BJ (cell line): ENCODE data around the gene GALK2. TPM values are rescaled to one million over a fixed set of nuclear protein-coding genes. Genes with fewer than 3 reads are reported as not detected.
"Not testable (repeated sequence)": the region's sequence is repeated elsewhere in the genome, so short reads cannot be mapped to it uniquely, and the experiment has no call there.

Experiments
- CTCF ChIA-PET: fragments of 350-600 bp; formaldehyde crosslinking; extraction: SDS; loops from one replicate; lab custom pipeline; 2021; ENCODE audit warnings: antibody characterized with exemption, inconsistent platforms; lab: Yijun Ruan, JAX
- POLR2A ChIA-PET: fragments of 300-600 bp; sonication (Branson Sonifier 250); formaldehyde crosslinking; extraction: SDS; loops from one replicate; lab custom pipeline; 2021; ENCODE audit warnings: antibody characterized with exemption; lab: Charles Lee
- DNase-seq: peaks from one replicate; pipeline ENCODE4 v3.0.0-alpha.2; 2011; ENCODE audit warnings: low read depth
- H3K27me3 ChIP-seq: 2 replicates; pipeline ENCODE4 v1.6.0; 2011; ENCODE audit warnings: low read length; ENCODE audit not compliant: control insufficient read depth, insufficient read depth
- H3K36me3 ChIP-seq: 2 replicates; pipeline ENCODE4 v1.5.1; 2011; ENCODE audit warnings: low read length; ENCODE audit not compliant: control insufficient read depth, insufficient read depth
- H3K4me3 ChIP-seq: 2 replicates; pipeline ENCODE4 v1.5.1; 2011; ENCODE audit warnings: low read depth, mild to moderate bottlenecking, control low read depth, low read length
- polyA plus RNA-seq: library from polyadenylated mRNA; depleted of rRNA; stranded (reverse); fragments of >200 nt; gene quantifications from 2 replicates; pipeline ENCODE4 v1.2.3, GENCODE V29; 2011
- TF ChIP-seq, protein P1 (sequence below): IDR thresholded peaks from 2 replicates; pipeline ENCODE4 v1.5.1; 2011; ENCODE audit warnings: low read depth, mild to moderate bottlenecking, control low read depth, inconsistent platforms, low read length, moderate library complexity; ENCODE audit not compliant: insufficient read depth

GALK2 gene
- polyA plus RNA-seq, 1 experiment = 19.4 TPM

GRCh38 chr15:49164865-49165264, 5.2 kb upstream of the GALK2 start:
- no peak for DNase-seq
- POLR2A ChIA-PET = no interaction called here
- no peaks in the 10 kb centered on the region; the same call in 1 of the 2 replicates for H3K36me3 ChIP-seq
- H3K4me3 ChIP-seq = no peak overlapping the region
- no peaks in the 10 kb centered on the region for H3K27me3 ChIP-seq
- CTCF ChIA-PET = no interaction called here
- TF ChIP-seq, protein P1, sequence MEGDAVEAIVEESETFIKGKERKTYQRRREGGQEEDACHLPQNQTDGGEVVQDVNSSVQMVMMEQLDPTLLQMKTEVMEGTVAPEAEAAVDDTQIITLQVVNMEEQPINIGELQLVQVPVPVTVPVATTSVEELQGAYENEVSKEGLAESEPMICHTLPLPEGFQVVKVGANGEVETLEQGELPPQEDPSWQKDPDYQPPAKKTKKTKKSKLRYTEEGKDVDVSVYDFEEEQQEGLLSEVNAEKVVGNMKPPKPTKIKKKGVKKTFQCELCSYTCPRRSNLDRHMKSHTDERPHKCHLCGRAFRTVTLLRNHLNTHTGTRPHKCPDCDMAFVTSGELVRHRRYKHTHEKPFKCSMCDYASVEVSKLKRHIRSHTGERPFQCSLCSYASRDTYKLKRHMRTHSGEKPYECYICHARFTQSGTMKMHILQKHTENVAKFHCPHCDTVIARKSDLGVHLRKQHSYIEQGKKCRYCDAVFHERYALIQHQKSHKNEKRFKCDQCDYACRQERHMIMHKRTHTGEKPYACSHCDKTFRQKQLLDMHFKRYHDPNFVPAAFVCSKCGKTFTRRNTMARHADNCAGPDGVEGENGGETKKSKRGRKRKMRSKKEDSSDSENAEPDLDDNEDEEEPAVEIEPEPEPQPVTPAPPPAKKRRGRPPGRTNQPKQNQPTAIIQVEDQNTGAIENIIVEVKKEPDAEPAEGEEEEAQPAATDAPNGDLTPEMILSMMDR = no peak

DNA sequence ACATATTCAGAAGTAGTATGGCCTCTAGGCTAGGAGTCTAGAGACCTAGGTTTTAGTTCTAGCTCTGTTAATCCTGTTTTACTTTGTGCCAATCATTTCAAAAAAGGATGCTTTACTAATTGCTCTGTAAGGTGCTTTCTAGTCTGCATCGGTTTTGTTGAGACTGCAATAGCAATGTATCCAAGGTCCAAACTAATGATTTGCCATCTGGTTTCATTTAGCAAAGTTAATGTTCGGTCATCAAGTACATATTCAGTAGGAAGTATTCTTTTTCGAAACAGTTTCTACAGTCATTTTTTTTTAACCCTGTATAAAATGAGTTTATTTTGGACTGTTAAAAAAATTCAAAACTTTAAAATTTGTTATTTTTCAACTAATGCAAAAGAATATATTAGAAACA, 2.0 kb upstream of the GALK2 start:
- TF ChIP-seq, protein P1 = no peak
- no peaks in the 10 kb centered on the region for H3K36me3 ChIP-seq
- no peaks in the 10 kb centered on the region for H3K27me3 ChIP-seq
- ChIA-PET CTCF (no interaction called here), POLR2A (no interaction called here)
- no peak for DNase-seq
- no peak overlapping the region for H3K4me3 ChIP-seq

DNA sequence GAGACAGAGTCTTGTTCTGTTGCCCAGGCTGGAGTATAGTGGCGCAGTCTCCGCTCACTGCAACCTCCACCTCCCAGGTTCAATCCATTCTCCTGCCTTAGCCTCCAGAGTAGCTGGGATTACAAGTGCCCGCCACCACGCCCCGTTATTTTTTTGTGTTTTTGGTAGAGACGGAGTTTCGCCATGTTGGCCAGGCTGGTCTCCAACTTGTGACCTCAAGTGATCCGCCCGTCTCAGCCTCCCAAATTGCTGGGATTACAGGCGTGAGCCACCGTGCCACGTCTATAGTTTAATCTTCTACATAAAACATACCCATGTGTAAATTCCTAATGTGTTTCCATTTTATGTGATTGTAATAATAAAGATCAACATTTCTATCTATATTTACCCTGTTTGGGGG, 1.7 kb downstream of the GALK2 start:
- TF ChIP-seq, protein P1 = no peak
- ChIA-PET CTCF (no interaction called here), POLR2A (interaction anchor here (0.6 kb wide), 1 partner anchor 9 kb away, joined by 4 read pairs; no protein-coding TSS in a partner anchor)
- DNase-seq = no peak
- no peaks in the 10 kb centered on the region for H3K27me3 ChIP-seq
- no peaks in the 10 kb centered on the region for H3K36me3 ChIP-seq
- H3K4me3 ChIP-seq = no peak overlapping the region

- Histone ChIP-seq H3K36me3 (no peaks in the 10 kb centered on the region; the same call in 1 of the 2 replicates), H3K4me3 (no peak overlapping the region), H3K27me3 (no peaks in the 10 kb centered on the region)
- TF ChIP-seq, protein P1 = no peak
- POLR2A ChIA-PET = no interaction called here
- DNase-seq = no peak
- CTCF ChIA-PET = interaction anchor here (1.0 kb wide), 1 partner anchor 24 kb away, joined by 3 read pairs; no protein-coding TSS in a partner anchor
Measured at GRCh38 chr15:49174902-49175301, 4.9 kb downstream of the GALK2 start.

GRCh38 chr15:49175582-49176397, 5.7 kb downstream of the GALK2 start:
- H3K36me3 ChIP-seq, DNase-seq, POLR2A ChIA-PET, H3K4me3 ChIP-seq, H3K27me3 ChIP-seq: not testable (repeated sequence)
- CTCF ChIA-PET = interaction anchor here (1.0 kb wide), 1 partner anchor 23 kb away, joined by 3 read pairs; no protein-coding TSS in a partner anchor
